Measurements from ENCODE around the gene GIMAP8.

DNA sequence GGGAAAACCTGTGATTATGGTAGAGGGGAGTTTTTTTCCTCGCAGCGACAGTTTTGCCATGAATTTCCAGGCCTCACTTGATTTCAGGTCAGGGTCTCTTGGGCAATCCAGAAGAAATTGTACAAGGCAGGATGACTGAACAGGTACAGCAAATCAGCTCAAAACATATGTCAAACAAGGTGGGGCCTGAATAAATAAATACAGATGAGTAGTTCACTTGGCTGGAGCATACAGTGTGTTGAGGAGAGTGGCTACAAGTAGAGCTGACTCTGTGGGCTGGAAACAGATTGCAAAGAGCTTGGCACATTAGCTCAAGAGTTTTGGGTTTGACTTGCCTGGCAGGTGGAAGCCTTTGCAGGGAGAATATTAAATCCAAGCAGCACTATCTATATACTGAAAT, 15.0 kb downstream of the GIMAP8 start:
- TF ChIP-seq, protein P1, sequence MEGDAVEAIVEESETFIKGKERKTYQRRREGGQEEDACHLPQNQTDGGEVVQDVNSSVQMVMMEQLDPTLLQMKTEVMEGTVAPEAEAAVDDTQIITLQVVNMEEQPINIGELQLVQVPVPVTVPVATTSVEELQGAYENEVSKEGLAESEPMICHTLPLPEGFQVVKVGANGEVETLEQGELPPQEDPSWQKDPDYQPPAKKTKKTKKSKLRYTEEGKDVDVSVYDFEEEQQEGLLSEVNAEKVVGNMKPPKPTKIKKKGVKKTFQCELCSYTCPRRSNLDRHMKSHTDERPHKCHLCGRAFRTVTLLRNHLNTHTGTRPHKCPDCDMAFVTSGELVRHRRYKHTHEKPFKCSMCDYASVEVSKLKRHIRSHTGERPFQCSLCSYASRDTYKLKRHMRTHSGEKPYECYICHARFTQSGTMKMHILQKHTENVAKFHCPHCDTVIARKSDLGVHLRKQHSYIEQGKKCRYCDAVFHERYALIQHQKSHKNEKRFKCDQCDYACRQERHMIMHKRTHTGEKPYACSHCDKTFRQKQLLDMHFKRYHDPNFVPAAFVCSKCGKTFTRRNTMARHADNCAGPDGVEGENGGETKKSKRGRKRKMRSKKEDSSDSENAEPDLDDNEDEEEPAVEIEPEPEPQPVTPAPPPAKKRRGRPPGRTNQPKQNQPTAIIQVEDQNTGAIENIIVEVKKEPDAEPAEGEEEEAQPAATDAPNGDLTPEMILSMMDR (IDR thresholded peaks at IDR 0.05): no peak
- no peak for TF ChIP-seq POLR2A (IDR thresholded peaks at IDR 0.05)
